Measurements from ENCODE around the gene ARSB.

DNA sequence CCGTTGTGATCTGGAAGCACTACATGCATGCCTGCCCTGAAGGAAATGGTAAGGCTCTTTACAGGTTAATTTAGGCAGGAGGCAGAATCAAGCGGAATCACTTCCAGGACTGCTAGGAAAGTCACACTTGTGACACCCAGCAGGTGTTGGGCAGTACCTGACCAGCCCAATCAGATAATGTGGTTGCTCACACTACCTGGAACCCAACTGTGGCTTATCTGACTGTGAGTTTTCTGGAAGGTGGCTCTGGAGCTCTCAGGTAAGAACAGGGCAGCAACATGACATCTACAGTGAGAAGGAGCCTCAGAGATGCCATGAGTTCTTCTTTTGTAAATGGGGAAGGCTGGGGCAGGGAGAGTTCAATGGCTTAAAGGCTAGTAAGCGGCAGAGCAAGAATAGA lies 146.4 kb downstream of the ARSB start:
- TF ChIP-seq, protein P1, sequence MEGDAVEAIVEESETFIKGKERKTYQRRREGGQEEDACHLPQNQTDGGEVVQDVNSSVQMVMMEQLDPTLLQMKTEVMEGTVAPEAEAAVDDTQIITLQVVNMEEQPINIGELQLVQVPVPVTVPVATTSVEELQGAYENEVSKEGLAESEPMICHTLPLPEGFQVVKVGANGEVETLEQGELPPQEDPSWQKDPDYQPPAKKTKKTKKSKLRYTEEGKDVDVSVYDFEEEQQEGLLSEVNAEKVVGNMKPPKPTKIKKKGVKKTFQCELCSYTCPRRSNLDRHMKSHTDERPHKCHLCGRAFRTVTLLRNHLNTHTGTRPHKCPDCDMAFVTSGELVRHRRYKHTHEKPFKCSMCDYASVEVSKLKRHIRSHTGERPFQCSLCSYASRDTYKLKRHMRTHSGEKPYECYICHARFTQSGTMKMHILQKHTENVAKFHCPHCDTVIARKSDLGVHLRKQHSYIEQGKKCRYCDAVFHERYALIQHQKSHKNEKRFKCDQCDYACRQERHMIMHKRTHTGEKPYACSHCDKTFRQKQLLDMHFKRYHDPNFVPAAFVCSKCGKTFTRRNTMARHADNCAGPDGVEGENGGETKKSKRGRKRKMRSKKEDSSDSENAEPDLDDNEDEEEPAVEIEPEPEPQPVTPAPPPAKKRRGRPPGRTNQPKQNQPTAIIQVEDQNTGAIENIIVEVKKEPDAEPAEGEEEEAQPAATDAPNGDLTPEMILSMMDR (IDR thresholded peaks at IDR 0.05): no peak
- no peak for TF ChIP-seq POLR2AphosphoS5 (IDR thresholded peaks at IDR 0.05)

Data from transverse colon (tissue), 4 donors.